Raji (cell line): ENCODE measurements around the gene CDK14.

ENCODE experiments used
- POLR2A ChIP-seq: IDR thresholded peaks from 2 replicates; pipeline ENCODE4 v1.6.1; 2011; ENCODE audit warnings: low read depth, low read length, control low read depth; ENCODE audit not compliant: insufficient read depth

CDK14 gene

GRCh38 chr7:90957883-90958282 is 361.8 kb downstream of the CDK14 start:
- no peak for TF ChIP-seq POLR2A

- TF ChIP-seq POLR2A: no peak
These were observed 362.5 kb downstream of the CDK14 start for GRCh38 chr7:90958647-90959046.

- TF ChIP-seq POLR2A: no peak
These were observed 365.1 kb downstream of the CDK14 start for GRCh38 chr7:90961037-90961725.

GRCh38 chr7:90965211-90965610 is 369.1 kb downstream of the CDK14 start:
- TF ChIP-seq POLR2A: no peak

GRCh38 chr7:90966346-90966745 is 370.2 kb downstream of the CDK14 start:
- TF ChIP-seq POLR2A: no peak

GRCh38 chr7:90968871-90969270 is 372.8 kb downstream of the CDK14 start:
- TF ChIP-seq POLR2A: no peak

GRCh38 chr7:90972906-90973550 is 376.9 kb downstream of the CDK14 start:
- TF ChIP-seq POLR2A: no peak

GRCh38 chr7:90977056-90977455 is 380.9 kb downstream of the CDK14 start:
- no peak for TF ChIP-seq POLR2A

- TF ChIP-seq POLR2A: no peak
These were observed 384.4 kb downstream of the CDK14 start for GRCh38 chr7:90980545-90980944.

- no peak for TF ChIP-seq POLR2A
These were observed 386.1 kb downstream of the CDK14 start for GRCh38 chr7:90982228-90982627.

GRCh38 chr7:90984692-90985091 is 388.6 kb downstream of the CDK14 start:
- no peak for TF ChIP-seq POLR2A

GRCh38 chr7:90988516-90988915 is 392.4 kb downstream of the CDK14 start:
- TF ChIP-seq POLR2A: no peak

- no peak for TF ChIP-seq POLR2A
These were observed 393.1 kb downstream of the CDK14 start for GRCh38 chr7:90988996-90989765.

GRCh38 chr7:90994121-90994520 is 398.0 kb downstream of the CDK14 start:
- no peak for TF ChIP-seq POLR2A

- TF ChIP-seq POLR2A: no peak
These were observed 398.5 kb downstream of the CDK14 start for GRCh38 chr7:90994601-90995000.

GRCh38 chr7:90995996-90996395 is 399.9 kb downstream of the CDK14 start:
- TF ChIP-seq POLR2A: no peak
